ENCODE results near the gene SWT1. TPM values are rescaled to one million over a fixed set of nuclear protein-coding genes. Genes with fewer than 3 reads are reported as not detected.

Gene SWT1
- total and polyA plus RNA-seq, 2 of the 13 experiments (the other 11 are each of a cell fraction or from before 2014, with no cell fraction given), result 1.7 to 2.5 TPM

DNA sequence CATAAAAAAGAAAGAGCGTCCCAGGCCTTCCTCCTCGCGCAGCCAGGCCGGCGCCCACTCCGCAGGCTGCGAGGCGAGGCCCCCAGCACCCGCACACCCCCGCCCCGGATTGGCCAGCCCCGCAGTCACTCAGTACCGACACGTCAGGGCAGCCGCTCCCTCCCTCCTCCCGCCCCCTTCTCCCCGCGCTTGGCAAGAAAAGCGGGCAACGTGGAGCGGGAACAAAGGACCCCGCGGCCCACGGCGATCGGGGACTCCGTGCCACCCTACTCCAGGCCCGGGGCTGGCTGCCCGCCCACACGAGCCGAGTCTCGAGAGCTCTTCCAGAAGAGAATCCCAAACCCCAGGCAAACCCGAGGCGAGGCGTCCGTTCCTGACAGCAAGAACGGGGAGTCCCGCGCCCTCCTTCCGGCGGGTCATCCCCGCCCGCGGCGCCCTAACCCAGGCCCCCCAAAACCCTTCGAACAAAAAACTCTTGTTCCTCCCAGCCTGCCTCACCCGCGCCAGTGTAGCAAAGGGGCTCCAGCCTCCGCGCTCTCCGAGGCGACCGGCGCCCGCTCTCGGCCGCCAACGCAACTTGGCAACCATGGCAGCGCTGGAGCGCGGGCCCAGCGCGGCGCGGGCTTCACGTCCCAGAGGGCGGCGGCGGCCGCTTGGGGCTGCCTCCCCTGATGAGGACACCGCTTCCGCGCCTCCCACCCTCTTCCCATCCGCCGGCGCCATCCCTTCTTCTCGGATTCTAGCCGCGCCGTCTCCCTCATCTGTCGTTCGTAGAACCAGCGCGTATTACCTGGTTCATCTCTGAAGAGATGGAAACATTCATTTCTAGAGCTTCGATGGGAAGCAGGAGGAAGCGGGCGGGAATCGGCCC is 159.4 kb downstream of the SWT1 start (continued):
- 0 out of 2 replicates have a peak, but pooled peaks have one; percentile 7 for TF ChIP-seq ZBTB34 (CRISPR knock-in tag; IDR thresholded peaks at IDR 0.05)
- no peak for TF ChIP-seq ZSCAN30 (CRISPR knock-in tag; IDR thresholded peaks at IDR 0.05)
- peak; percentile 71 for TF ChIP-seq ZNF225 (CRISPR knock-in tag; IDR thresholded peaks at IDR 0.05)
- TF ChIP-seq ZNF224 (CRISPR knock-in tag; IDR thresholded peaks at IDR 0.05), result 0 out of 2 replicates have a peak, but pooled peaks have one; percentile 37
- no peak for TF ChIP-seq ZNF597 (CRISPR knock-in tag; IDR thresholded peaks at IDR 0.05)
- peak; percentile 69; the same call in 1 of the 2 replicates for TF ChIP-seq GABPB1 (CRISPR knock-in tag; IDR thresholded peaks at IDR 0.05)
- TF ChIP-seq, protein P1, sequence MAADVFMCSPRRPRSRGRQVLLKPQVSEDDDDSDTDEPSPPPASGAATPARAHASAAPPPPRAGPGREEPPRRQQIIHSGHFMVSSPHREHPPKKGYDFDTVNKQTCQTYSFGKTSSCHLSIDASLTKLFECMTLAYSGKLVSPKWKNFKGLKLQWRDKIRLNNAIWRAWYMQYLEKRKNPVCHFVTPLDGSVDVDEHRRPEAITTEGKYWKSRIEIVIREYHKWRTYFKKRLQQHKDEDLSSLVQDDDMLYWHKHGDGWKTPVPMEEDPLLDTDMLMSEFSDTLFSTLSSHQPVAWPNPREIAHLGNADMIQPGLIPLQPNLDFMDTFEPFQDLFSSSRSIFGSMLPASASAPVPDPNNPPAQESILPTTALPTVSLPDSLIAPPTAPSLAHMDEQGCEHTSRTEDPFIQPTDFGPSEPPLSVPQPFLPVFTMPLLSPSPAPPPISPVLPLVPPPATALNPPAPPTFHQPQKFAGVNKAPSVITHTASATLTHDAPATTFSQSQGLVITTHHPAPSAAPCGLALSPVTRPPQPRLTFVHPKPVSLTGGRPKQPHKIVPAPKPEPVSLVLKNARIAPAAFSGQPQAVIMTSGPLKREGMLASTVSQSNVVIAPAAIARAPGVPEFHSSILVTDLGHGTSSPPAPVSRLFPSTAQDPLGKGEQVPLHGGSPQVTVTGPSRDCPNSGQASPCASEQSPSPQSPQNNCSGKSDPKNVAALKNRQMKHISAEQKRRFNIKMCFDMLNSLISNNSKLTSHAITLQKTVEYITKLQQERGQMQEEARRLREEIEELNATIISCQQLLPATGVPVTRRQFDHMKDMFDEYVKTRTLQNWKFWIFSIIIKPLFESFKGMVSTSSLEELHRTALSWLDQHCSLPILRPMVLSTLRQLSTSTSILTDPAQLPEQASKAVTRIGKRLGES (CRISPR knock-in tag; IDR thresholded peaks at IDR 0.05; ENCODE audit: borderline replicate concordance), result no peak
- TF ChIP-seq ISL2 (CRISPR knock-in tag; IDR thresholded peaks at IDR 0.05), result peak; percentile 6
- no peak for TF ChIP-seq PPARG (CRISPR knock-in tag; conservative IDR thresholded peaks at IDR 0.05)
- peak; percentile 62; the same call in 1 of the 2 replicates for TF ChIP-seq UBTF (CRISPR knock-in tag; IDR thresholded peaks at IDR 0.05)
- 0 out of 2 replicates have a peak, but pooled peaks have one; percentile 19 for TF ChIP-seq ZNF343 (CRISPR knock-in tag; IDR thresholded peaks at IDR 0.05)
- TF ChIP-seq ZNF816 (CRISPR knock-in tag; IDR thresholded peaks at IDR 0.05; ENCODE audit: borderline replicate concordance), result no peak; the same call in 1 of the 2 replicates
- TF ChIP-seq TRIM24 (CRISPR knock-in tag; IDR thresholded peaks at IDR 0.05), result no peak
- TF ChIP-seq CENPX (CRISPR knock-in tag; IDR thresholded peaks at IDR 0.05), result no peak
- TF ChIP-seq ZSCAN12 (CRISPR knock-in tag; IDR thresholded peaks at IDR 0.05), result peak; percentile 45; the same call in 1 of the 2 replicates
- TF ChIP-seq PAF1 (CRISPR knock-in tag; IDR thresholded peaks at IDR 0.05), result no peak

Measured in HepG2 (cell line).